ENCODE results near the gene PRRG2.

The PRRG2 gene

GRCh38 chr19:49570138-49570856 lies 10.8 kb upstream of the PRRG2 start:
- Histone ChIP-seq H3K4me1 (ENCODE audit: control insufficient read depth, insufficient read depth, low read length) (peaks cover 19% of the 10 kb centered on the region), H3K36me3 (ENCODE audit: control insufficient read depth in 2 of 2, insufficient read depth in 1 of 2, low read length in 2 of 2) (peaks cover 0 to 20% of the 10 kb centered on the region in 2 experiments; a peak in 2 of 3 replicates), H3K27ac (ENCODE audit: extremely low read depth, low read depth, low read length) (no peak overlapping the region), H3K4me3 (ENCODE audit: low read depth, low read length) (no peak overlapping the region), H3K9me3 (ENCODE audit: control insufficient read depth, insufficient read depth, low read depth, low read length) (no peaks in the 10 kb centered on the region)
- ChIA-PET CTCF (interaction anchor here (0.5 to 6.2 kb wide), 57 partner anchors 9 to 818 kb away, joined by 3 to 168 read pairs (median 5); partner anchors contain the start of genes ALDH16A1, FLT3LG, NOSIP and PRRG2), POLR2A (interaction anchor here (0.6 to 3.6 kb wide), 12 partner anchors 9 to 119 kb away, joined by 3 to 45 read pairs (median 4); partner anchors contain the start of genes ALDH16A1, NOSIP, PIH1D1 and RPS11)
- 0 out of 2 replicates have a peak, but pooled peaks have one; percentile 24 for TF ChIP-seq ZNF501 (tag by site-specific recombination; IDR thresholded peaks at IDR 0.05)
- TF ChIP-seq HOXC10 (CRISPR knock-in tag; IDR thresholded peaks at IDR 0.05) = 0 out of 2 replicates have a peak, but pooled peaks have one; percentile 37
- no peak for TF ChIP-seq ZNF274 (IDR thresholded peaks at IDR 0.05; ENCODE audit: low read length)
- TF ChIP-seq ZNF274 (tag by site-specific recombination; IDR thresholded peaks at IDR 0.05; ENCODE audit: borderline replicate concordance) = no peak; the same call in 1 of the 2 replicates
- TF ChIP-seq ZNF341 (tag by site-specific recombination; IDR thresholded peaks at IDR 0.05; ENCODE audit: low read depth) = no peak
- no peak for TF ChIP-seq ZNF48 (tag by site-specific recombination; IDR thresholded peaks at IDR 0.05)
- no peak for TF ChIP-seq ZNF146 (tag by site-specific recombination; IDR thresholded peaks at IDR 0.05)
- 0 out of 2 replicates have a peak, but pooled peaks have one; percentile 26 for TF ChIP-seq ZBTB44 (tag by site-specific recombination; IDR thresholded peaks at IDR 0.05)
- peak; percentile 41; the same call in 1 of the 2 replicates for TF ChIP-seq ZEB2 (tag by site-specific recombination; IDR thresholded peaks at IDR 0.05)
- TF ChIP-seq ZNF10 (tag by site-specific recombination; IDR thresholded peaks at IDR 0.05) = 0 out of 2 replicates have a peak, but pooled peaks have one; percentile 12
- peak; percentile 97 for TF ChIP-seq ZNF654 (tag by site-specific recombination; IDR thresholded peaks at IDR 0.05; ENCODE audit: low read depth)
- TF ChIP-seq ZSCAN4 (tag by site-specific recombination; IDR thresholded peaks at IDR 0.05) = no peak
- TF ChIP-seq SCRT1 (tag by site-specific recombination; IDR thresholded peaks at IDR 0.05; ENCODE audit: borderline replicate concordance) = peak; percentile 72
- peak; percentile 92 for TF ChIP-seq CTCF (tag by site-specific recombination; IDR thresholded peaks at IDR 0.05)
- TF ChIP-seq ZFP69B (tag by site-specific recombination; IDR thresholded peaks at IDR 0.05) = peak; percentile 52; the same call in 1 of the 2 replicates
- TF ChIP-seq ZNF114 (tag by site-specific recombination; IDR thresholded peaks at IDR 0.05) = no peak
- peak; percentile 95 for TF ChIP-seq ZNF660 (tag by site-specific recombination; IDR thresholded peaks at IDR 0.05)
- TF ChIP-seq KLF8 (tag by site-specific recombination; IDR thresholded peaks at IDR 0.05) = peak; percentile 59; the same call in 1 of the 2 replicates
- no peak for TF ChIP-seq ZNF148 (tag by site-specific recombination; IDR thresholded peaks at IDR 0.05; ENCODE audit: borderline replicate concordance)
- TF ChIP-seq ZNF302 (tag by site-specific recombination; IDR thresholded peaks at IDR 0.05; ENCODE audit: low read depth) = no peak
- no peak for TF ChIP-seq ZNF514 (tag by site-specific recombination; IDR thresholded peaks at IDR 0.05)
- TF ChIP-seq KLF9 (tag by site-specific recombination; IDR thresholded peaks at IDR 0.05; ENCODE audit: low read depth) = no peak
- no peak for TF ChIP-seq ZNF639 (tag by site-specific recombination; IDR thresholded peaks at IDR 0.05)
- TF ChIP-seq ZNF692 (tag by site-specific recombination; IDR thresholded peaks at IDR 0.05) = peak; percentile 53
- no peak for TF ChIP-seq ZNF768 (tag by site-specific recombination; IDR thresholded peaks at IDR 0.05)
- peak; percentile 6; the same call in 1 of the 2 replicates for TF ChIP-seq GLIS1 (tag by site-specific recombination; IDR thresholded peaks at IDR 0.05)
- TF ChIP-seq ZNF561 (tag by site-specific recombination; IDR thresholded peaks at IDR 0.05; ENCODE audit: borderline replicate concordance) = 0 out of 2 replicates have a peak, but pooled peaks have one; percentile 29
- TF ChIP-seq ZNF624 (tag by site-specific recombination; IDR thresholded peaks at IDR 0.05) = no peak

Measured in HEK293 (cell line).